GM12864 (cell line): Measurements from ENCODE around the gene NACC2.

Experiments used
- DNase-seq: peaks from one replicate; pipeline ENCODE4 v3.0.0-alpha.2; 2011; ENCODE audit warnings: low read depth
- H3K4me3 ChIP-seq: 2 replicates; pipeline ENCODE4 v1.5.1; 2011; ENCODE audit warnings: mild to moderate bottlenecking, low read depth, low read length, control low read depth
- TF ChIP-seq, protein P1 (sequence below): IDR thresholded peaks from 2 replicates; pipeline ENCODE4 v1.5.1; 2011; ENCODE audit warnings: low read depth, mild to moderate bottlenecking, moderate library complexity, low read length, control low read depth, inconsistent platforms; ENCODE audit errors: missing control alignments

The NACC2 gene

DNA sequence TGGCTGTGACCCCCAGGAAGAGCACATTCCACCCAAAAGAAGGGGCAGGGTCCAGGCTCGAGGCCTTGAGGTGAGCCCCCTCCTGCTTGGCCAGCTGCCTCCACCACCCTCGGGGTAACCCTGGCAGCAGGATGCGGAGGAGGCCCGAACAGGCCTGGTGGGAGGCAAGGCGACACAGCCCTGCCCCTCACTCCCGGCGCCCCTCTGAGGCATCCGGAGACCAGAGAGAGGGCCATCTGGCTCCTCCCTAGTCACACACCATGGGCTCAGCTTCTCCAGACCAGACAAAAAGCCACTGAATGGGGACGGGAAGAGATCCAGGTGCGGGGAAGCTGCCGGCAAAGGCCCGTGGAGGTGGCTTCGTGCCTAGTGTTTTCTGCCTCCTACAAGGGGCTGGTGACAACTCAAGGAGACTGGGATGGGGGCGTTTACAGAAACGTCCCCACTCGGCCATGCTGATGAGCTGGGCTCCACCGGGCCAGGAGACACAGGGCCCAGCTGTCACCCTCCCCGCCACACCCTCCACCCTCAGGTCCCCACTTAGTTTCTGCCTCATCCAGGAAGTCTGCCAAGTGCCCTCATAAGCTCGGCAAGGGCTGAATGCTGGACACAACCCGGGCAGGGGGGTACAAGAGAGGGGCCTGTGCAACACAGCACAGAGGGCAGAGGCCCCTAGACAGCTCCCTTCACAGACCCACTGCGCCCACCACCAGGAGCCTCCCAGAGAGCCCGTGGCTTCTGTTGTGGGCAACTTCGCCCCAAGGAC, 41.9 kb downstream of the NACC2 start:
- DNase-seq, result no peak
- no peak overlapping the region for H3K4me3 ChIP-seq
- TF ChIP-seq, protein P1, sequence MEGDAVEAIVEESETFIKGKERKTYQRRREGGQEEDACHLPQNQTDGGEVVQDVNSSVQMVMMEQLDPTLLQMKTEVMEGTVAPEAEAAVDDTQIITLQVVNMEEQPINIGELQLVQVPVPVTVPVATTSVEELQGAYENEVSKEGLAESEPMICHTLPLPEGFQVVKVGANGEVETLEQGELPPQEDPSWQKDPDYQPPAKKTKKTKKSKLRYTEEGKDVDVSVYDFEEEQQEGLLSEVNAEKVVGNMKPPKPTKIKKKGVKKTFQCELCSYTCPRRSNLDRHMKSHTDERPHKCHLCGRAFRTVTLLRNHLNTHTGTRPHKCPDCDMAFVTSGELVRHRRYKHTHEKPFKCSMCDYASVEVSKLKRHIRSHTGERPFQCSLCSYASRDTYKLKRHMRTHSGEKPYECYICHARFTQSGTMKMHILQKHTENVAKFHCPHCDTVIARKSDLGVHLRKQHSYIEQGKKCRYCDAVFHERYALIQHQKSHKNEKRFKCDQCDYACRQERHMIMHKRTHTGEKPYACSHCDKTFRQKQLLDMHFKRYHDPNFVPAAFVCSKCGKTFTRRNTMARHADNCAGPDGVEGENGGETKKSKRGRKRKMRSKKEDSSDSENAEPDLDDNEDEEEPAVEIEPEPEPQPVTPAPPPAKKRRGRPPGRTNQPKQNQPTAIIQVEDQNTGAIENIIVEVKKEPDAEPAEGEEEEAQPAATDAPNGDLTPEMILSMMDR, result no peak

GRCh38 chr9:136052472-136052880, 42.6 kb downstream of the NACC2 start:
- no peak overlapping the region for H3K4me3 ChIP-seq
- TF ChIP-seq, protein P1, result no peak
- no peak for DNase-seq

DNA sequence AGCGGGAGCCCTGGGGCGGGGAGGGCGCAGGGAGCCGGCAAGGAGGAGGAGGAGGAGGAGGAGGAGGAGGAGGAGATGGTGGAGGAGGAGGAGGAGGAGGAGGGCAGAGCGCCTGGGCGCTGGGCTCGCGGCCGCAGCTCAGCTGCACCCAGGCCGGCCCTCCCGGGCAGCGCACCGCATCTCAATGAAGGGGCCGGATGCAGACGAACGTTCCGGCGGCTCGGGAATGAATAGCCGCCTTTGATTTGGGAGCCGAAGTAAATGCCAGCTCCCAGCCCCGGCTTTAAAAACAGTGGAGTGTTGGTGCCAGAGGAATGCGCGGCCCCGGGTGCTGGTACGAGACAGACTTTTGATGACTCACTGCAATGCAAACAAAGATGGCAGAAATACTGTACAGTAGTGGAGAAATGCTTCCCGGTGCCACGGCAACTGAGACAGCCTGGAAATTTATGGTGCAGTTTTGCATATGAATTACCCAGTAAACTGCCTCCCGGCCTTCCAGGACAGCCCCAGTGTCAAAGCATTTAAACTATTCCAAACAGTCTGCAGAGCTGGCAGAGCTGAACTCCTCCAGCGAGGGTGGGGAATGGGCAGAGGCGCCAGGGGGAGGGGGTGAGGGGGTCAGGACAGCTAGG, 43.1 kb downstream of the NACC2 start:
- no peak overlapping the region for H3K4me3 ChIP-seq
- TF ChIP-seq, protein P1, result no peak
- DNase-seq, result no peak

GRCh38 chr9:136051453-136051836, 43.6 kb downstream of the NACC2 start:
- DNase-seq, result no peak
- TF ChIP-seq, protein P1, result no peak
- no peak overlapping the region for H3K4me3 ChIP-seq

GRCh38 chr9:136050701-136051452, 44.2 kb downstream of the NACC2 start:
- TF ChIP-seq, protein P1, result no peak
- no peak overlapping the region for H3K4me3 ChIP-seq

GRCh38 chr9:136050266-136050700, 44.8 kb downstream of the NACC2 start:
- DNase-seq, result no peak
- TF ChIP-seq, protein P1, result no peak
- H3K4me3 ChIP-seq, result no peak overlapping the region

More at GRCh38 chr9:136050701-136051452, 44.2 kb downstream of the NACC2 start:
- DNase-seq, result no peak
